Measurements from ENCODE around the gene NUB1.

The NUB1 gene

DNA sequence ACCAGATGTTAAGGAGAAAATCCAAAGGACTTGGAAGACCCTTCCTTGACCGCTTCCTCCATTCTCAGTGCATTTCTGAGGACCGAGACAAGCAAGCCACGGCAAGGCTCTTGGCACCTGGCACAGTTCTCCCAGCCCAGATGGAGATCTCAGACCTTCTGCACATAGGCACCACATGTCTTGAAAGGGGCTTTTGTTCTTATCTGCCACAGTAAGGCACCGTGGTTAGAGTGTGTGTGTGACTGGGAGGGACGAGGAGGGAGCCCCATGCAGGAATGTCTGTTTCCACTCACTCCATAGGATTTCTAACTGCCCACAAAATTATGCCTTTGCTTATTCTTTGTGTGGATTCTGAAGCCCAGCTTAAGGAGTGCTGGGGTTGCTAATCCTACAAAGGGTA is 78.5 kb downstream of the NUB1 start:
- TF ChIP-seq CTCF (IDR thresholded peaks at IDR 0.05; ENCODE audit: low read depth, low read length, missing control alignments), result no peak
- no peak for DNase-seq
- Histone ChIP-seq H3K27me3 (replicated peaks) (peaks cover 1% of the 10 kb centered on the region), H3K36me3 (replicated peaks) (no peaks in the 10 kb centered on the region), H3K4me3 (ENCODE audit: low read depth, low read length) (no peak overlapping the region), H3K27ac (no peak overlapping the region)
- in situ Hi-C loops (cut with HindIII; ENCODE audit: low pct_ligation_motif_present, low sequenced_read_pairs), result no loop called here

- Histone ChIP-seq H3K27me3 (replicated peaks) (no peaks in the 10 kb centered on the region), H3K27ac (no peak overlapping the region), H3K36me3 (replicated peaks) (no peaks in the 10 kb centered on the region), H3K4me3 (ENCODE audit: low read depth, low read length) (no peak overlapping the region)
- DNase-seq, result no peak
- in situ Hi-C loops (cut with HindIII; ENCODE audit: low pct_ligation_motif_present, low sequenced_read_pairs), result no loop called here
- no peak for TF ChIP-seq CTCF (IDR thresholded peaks at IDR 0.05; ENCODE audit: low read depth, low read length, missing control alignments)
These were observed 80.6 kb downstream of the NUB1 start for GRCh38 chr7:151422212-151422611.

- DNase-seq, result no peak
- Histone ChIP-seq H3K4me3 (ENCODE audit: low read depth, low read length) (no peak overlapping the region), H3K36me3 (replicated peaks) (no peaks in the 10 kb centered on the region), H3K27me3 (replicated peaks) (no peaks in the 10 kb centered on the region), H3K27ac (no peak overlapping the region)
- in situ Hi-C loops (cut with HindIII; ENCODE audit: low pct_ligation_motif_present, low sequenced_read_pairs), result no loop called here
- no peak for TF ChIP-seq CTCF (IDR thresholded peaks at IDR 0.05; ENCODE audit: low read depth, low read length, missing control alignments)
These were observed 81.6 kb downstream of the NUB1 start for GRCh38 chr7:151423226-151423625.

GRCh38 chr7:151423936-151424335 is 82.3 kb downstream of the NUB1 start:
- DNase-seq, result no peak
- in situ Hi-C loops (cut with HindIII; ENCODE audit: low pct_ligation_motif_present, low sequenced_read_pairs), result no loop called here
- no peak overlapping the region for H3K4me3 ChIP-seq (ENCODE audit: low read depth, low read length)
- H3K36me3 ChIP-seq (replicated peaks), result no peaks in the 10 kb centered on the region
- no peak overlapping the region for H3K27ac ChIP-seq
- no peak for TF ChIP-seq CTCF (IDR thresholded peaks at IDR 0.05; ENCODE audit: low read depth, low read length, missing control alignments)
- no peaks in the 10 kb centered on the region for H3K27me3 ChIP-seq (replicated peaks)

- H3K27me3 ChIP-seq (replicated peaks), result no peaks in the 10 kb centered on the region
- no peak for TF ChIP-seq CTCF (IDR thresholded peaks at IDR 0.05; ENCODE audit: low read depth, low read length, missing control alignments)
- no peak for DNase-seq
- no peaks in the 10 kb centered on the region for H3K36me3 ChIP-seq (replicated peaks)
- in situ Hi-C loops (cut with HindIII; ENCODE audit: low pct_ligation_motif_present, low sequenced_read_pairs), result no loop called here
- no peak overlapping the region for H3K27ac ChIP-seq
- H3K4me3 ChIP-seq (ENCODE audit: low read depth, low read length), result no peak overlapping the region
These were observed 83.2 kb downstream of the NUB1 start for GRCh38 chr7:151424799-151425198.

- Histone ChIP-seq H3K36me3 (replicated peaks) (no peaks in the 10 kb centered on the region), H3K4me3 (ENCODE audit: low read depth, low read length) (no peak overlapping the region), H3K27ac (peak overlapping the region; percentile 43), H3K27me3 (replicated peaks) (no peaks in the 10 kb centered on the region)
- in situ Hi-C loops (cut with HindIII; ENCODE audit: low pct_ligation_motif_present, low sequenced_read_pairs), result no loop called here
- DNase-seq, result peak; percentile 60
- no peak for TF ChIP-seq CTCF (IDR thresholded peaks at IDR 0.05; ENCODE audit: low read depth, low read length, missing control alignments)
These were observed 84.2 kb downstream of the NUB1 start for GRCh38 chr7:151425670-151426440.
